HG02623 (cell line): ENCODE results near the gene AGMO.

Experiments
- ATAC-seq: cut with Tn5 transposase; IDR thresholded peaks from one replicate; pipeline ENCODE4 v1.9.1; 2021; ENCODE audit warnings: moderate library complexity; ENCODE audit not compliant: unreplicated experiment

Gene AGMO

DNA sequence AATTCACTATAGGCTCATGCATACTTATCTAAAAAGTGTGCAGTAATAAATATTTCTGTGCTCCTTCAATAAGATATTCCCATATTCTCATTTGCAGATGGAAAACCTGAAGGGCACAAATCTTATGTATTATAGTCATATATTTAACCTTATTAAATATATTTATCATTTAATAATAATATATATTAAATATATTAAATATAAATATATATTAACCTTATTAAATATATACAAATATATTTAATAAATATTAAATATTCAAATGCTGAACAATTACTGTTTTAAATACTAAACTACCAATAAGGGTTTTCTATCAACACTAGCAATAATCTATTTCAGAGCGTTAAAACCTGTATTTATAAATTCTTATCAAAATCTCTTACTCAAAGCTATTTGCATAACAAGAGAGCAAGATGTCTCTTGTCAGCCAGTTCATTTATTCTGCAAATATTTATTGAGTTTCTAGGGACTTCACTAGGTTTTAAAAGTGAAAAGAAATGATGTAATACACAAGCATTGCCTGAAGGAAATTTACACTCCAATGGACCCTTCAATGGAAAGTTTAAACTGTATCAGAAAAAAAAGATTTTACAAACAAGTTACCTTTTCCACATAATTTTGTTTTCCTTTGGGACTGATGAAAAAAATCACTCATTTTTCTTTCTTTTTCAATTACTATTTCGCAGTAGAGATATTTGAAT, 159.2 kb downstream of the AGMO start:
- ATAC-seq: no peak

DNA sequence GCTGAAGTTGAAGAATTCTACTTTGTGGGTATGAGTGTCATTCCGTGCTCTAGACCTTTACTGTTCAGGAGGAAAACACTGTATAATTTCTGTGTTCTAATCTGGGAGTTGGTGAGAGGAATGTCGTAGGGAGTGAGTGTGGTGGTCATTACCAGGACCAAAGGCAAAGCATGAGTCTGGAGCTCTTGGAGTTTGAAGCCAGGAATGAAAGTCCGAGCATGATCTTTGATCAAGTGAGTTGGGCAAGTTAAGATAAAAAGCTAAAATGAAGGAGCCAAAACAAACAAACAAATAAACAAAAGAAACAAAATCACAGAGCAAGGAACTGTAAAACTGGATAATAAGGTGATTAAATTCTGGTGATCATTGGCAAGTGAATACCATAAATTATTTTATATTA, 161.4 kb downstream of the AGMO start:
- no peak for ATAC-seq

DNA sequence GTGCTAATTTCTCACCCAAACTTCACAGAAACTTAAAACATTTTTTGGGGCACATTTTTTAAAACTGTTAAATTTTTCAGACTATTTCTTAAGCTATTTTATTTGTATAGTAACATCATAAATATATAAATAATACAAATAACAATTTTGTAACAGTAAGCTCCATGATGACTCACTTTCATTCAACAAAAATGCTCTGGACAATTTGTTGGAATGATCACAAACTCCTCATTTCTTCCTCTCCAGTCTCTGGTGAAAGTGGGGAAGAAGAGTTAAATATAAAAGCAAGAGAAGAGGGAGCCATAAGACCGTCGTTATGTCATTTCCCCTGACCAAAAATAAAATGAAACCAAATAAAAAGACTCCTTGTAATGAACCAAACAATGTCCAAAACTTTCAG, 162.4 kb downstream of the AGMO start:
- no peak for ATAC-seq

DNA sequence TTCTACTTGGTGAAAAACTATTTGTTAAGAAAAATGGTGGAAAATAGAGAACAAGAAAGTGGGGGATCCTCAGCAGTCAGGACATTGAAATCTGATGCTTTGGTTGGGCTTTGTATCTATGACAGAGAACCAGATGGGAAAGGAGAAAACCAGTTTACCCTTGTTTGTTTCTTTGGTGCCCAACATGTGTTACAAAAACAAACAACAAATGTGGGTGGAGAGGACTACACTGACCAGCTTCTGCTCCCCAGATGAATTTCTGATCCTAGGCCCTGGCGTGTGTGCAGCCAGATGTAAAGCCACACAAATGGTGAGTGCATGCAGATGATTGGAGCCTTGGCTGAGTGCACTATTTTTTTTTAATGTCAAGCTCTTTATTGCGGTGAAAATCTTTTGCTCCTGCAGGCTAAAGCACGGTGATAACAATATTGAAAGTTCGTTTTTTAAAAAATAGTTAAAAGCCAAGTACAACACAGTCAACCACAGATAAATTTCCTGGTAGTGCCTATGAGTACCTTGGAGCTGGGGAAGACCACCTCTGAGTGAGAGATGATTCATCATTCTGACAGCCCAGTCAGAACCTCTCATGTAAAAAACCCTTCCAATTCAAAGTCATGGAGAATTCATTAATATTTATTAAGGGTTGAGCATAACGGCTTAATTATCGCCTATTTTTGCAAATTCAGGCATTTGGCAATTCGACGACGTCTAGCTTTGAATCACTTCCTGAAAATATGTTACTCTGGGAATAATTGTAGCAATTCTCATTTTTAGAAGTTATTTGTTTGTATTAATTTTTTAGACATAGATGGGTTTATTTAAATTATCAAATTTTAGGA, 163.7 kb downstream of the AGMO start:
- no peak for ATAC-seq

DNA sequence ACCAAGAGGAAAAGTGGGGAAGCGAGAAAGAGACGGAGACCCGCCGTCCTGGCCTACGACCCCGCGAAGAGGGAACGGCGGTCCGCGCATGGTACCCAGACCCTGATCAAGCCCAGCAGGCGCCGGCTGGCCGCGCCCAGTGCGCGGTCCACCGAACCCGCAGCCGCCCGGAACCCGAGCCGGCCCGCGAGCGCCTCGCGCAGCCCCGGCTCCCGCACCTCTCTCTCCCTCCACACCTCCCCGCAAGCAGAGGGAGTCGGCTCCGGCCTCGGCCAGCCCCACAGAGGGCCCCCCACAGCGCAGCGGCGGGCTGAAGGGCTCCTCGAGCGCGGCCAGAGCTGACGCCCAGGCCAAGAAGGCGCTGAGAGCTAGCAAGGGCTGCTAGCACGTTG, 164.7 kb downstream of the AGMO start:
- no peak for ATAC-seq

DNA sequence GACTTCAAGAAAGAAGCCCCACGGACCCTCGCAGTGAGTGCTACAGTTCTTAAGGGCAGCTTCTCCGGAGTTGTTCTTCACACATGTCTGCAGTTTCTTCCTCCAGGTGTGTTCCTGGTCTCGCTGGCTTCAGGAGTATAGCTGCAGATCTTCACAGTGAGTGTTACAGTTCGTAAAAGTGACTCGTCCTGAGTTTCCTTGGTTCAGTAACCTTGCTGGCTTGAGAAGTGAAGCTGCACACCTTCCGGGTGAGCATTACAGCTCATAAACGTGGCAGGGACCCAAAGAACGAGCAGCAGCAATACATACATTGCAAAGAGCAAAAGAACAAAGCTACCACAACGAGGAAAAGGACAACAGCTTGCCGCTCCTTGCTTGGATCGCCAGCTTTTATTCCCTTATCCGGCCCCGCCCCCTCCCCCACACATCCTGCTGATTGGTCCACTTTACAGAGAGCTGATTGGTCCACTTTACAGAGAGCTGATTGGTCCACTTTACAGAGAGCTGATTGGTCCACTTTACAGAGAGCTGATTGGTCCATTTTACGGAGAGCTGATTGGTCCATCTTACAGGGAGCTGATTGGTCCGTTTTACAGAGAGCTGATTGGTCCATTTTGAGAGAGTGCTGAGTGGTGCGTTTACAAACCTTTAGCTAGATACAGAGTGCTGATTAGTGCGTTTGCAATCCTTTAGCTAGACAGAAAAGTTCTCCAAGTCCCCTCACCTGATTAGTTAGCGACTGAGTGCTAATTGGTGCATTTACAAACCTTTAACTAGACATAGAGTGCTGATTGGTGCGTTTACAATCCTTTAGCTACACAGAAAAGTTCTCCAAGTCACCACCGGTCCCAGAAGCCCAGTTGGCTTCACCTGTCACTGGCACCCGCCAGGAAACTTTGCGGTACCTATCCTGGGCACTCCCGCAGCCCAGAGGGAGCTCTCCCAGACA, 165.3 kb downstream of the AGMO start:
- no peak for ATAC-seq

DNA sequence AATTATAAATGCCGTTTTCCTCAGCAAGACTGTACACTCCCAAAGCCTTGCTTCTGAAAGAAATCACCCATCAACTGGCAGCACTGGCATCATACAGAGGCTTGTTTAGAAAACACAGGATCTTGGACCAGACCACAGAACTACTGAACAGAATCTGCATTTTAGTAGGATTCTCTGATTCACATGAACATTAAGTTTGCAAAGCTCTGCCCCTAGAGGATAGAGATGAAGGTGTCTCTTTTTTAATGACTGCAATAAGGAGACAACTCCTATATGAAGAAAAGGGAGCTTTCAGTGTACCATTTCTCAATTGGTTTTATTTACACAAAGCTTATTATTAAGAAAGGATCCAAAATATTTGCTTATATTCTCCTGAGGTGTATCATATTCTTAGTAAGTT, 172.7 kb downstream of the AGMO start:
- ATAC-seq: no peak

DNA sequence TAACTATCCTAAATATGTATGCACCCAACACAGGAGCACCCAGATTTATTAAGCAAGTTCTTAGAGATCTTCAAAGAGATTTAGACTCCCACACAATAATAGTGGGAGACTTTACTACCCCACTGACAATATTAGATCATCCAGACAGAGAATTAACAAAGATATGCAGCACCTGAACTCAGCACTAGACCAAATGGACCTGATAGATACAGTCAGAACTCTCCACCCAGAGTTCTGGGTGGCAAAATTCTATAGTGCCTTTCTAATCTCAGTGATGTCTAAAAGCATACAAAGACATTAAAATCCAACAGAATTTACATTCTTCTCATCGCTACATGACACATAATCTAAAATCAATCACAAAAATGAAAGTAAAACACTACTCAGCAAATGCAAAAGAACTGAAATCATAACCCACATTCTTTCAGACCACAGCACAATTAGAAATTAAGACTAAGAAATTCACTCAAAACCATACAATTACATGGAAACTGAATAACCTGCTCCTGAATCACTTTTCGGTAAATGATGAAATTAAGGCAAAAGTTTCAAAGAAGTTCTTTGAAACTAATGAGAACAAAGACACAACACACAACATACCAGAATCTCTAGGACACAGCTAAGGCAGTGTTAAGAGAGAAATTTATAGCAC, 183.2 kb downstream of the AGMO start:
- ATAC-seq: no peak

DNA sequence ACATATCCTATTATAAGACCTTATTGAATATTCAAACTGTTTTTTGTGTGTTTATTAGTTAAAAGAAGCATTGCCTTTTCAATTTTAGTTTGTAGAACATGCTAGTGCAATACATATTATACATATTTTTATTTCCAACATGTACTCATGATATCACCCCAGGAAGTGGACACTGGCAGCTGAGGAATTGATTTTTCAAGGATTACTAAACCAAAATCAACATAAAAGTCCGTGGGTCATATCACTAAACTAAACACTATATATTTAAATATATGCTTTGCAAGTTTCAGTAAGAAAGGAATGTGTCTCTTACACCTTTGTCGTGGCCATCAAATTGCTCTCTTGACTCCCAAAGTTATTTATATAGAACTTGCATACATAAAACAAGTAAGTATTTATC, 185.2 kb downstream of the AGMO start:
- ATAC-seq: no peak

DNA sequence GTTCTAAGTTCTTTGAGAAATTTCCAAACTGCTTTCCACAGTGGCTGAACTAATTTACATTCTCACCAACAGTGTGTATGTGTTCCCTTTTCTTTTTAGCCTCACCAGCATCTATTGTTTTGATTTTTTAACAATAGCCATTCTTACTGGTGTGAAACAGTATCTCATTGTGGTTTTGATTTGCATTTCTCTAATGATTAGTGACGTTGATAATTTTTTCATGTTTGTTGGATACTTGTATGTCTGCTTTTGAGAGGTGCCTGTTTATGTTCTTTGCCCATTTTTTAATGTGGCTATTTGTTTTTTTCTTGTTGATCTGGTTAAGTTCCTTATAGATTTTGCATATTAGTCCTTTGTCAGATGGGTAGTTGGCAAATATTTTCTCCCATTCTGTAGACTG, 191.4 kb downstream of the AGMO start:
- ATAC-seq: no peak

DNA sequence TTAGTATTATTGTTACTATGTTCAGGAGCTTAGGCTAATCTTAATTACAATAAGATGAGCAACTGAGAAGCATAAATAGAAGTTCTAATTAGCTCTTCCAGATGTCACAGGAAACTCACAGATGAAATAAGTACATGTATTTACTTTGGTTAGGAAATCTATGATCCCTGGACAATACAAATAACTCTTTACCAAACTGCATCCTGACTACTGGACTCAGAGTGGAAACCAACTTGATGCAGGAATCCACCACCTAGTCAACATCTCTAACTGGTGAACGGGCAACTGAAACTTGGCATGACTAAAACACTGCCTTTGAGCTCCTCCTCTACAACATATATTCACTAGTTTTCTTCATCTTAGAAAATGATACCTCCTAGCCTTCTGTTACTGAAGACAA, 193.2 kb downstream of the AGMO start:
- no peak for ATAC-seq

DNA sequence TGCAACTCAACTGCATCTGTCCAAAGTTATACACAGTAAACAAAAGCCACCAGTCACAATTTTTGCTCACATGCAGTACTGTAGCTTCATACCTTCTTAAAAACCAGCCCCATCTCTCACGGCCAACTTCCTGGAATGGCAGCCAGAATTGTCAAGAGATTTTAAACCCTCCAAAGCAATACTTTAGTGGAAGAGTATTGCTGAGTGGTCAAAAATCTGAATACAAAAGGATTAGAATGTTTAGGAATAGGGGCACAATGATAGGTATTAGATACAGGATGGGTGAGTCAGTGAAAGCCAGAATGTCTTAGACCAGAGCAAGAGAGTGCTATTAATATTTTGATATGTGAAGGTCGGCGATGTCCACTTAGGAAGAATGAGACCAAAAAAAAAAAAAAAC, 193.9 kb downstream of the AGMO start:
- no peak for ATAC-seq

DNA sequence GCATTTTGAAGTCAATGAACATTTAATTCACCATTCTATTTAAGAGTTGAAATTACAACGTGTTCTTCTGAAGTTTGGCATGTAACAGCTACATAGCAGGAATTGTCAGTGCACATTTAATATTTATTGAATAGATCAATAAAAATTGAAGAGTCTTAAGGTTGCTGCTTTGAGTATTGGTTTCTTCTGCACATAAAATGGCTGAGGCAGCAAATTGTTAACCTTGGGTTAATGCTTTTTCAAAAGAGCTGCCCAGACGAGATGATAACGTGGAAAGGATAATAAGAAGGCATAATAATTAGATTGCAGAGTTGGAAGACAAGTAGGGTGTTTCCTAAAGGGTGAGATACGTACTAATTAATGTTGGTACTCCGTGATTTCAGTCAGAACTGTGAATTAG, 203.7 kb downstream of the AGMO start:
- no peak for ATAC-seq

DNA sequence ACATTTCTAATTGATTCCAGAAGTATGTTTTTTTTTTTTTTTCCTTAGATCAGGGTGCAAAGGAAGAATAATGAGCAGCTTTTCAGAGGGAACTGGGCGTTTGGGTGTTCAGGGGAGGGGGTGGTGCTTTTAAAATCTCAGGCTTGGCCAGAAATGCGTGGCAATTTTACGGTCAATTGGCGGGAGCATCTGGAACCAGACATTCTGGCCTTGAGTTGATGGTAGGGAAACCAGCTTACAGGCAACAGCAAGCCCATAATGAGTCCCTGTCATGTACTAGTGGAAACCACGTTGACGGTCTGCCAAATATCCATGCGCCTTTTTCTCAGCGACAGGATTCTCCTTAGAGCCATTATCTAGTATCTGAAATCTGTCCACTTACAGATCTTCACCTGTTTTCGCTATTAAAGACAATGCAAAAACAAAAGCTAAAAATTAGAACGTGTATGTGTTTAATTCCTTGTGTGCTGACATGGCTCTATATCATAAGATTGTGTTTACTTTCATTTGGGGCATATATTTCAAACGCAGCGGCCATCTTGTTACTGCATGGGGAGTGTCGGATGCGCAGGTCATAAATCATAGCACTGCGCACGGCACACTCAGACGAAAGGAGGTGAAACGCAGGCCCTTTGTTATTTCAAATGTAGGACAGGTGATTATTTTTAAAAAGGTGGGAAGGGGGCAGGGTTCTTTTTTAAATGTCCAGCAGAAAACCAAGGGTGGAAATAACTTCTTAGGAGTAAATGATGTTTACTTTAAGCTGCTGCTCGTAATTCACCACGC, 209.2 kb downstream of the AGMO start:
- ATAC-seq: no peak

DNA sequence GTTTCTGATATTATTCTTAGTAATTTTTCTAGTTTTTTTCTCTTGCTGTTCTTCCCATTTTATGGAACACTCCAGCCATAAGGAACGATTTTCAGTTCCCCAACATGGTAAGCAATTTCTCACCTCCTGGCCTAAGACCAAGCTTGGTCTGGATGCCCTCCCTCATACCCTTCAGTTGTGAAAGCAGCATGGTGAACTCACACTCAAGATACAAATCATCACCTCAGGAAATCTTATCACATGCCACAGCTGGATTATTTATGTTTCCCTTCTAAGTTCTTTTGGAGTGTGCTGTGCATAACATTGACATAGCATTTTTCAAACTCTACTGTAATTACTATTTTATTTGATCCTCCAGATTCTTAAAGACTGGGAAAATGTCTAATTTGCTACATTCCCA, 216.6 kb downstream of the AGMO start:
- ATAC-seq: no peak

DNA sequence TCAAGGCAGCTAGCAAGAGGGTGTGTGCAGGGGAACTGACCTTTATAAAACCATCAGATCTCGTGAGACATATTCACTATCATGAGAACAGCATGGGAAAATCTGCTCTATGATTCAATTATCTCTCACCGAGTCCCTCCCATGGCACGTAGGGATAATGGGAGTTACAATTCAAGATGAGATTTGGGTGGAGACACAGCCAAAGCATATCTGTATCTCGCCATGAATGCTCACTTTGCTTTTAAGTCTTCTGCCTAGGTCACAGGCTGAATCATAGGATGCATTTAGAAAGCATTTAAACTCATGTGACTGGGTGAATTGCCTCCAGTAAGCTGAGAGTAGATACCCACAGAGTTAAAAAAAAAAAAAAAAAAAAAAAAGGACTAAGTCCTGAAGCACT, 220.0 kb downstream of the AGMO start:
- no peak for ATAC-seq

DNA sequence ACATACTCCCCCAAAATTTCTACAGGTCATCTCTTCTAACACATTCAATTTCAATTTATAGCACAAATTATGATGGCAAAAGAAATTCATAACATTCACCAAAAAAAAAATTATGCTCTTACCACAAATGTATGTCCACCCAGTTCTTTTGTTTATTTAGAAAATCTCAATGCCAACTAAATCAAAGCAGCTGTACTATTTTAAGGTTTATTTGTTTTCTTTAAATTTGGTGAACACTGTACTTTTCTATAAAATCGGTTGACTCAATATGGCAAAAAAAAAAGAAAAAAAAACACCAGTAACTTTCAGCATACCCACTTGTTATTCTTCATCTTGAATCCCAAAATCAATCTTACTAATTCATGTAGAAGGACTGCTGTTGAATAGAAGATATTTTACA, 225.7 kb downstream of the AGMO start:
- no peak for ATAC-seq

DNA sequence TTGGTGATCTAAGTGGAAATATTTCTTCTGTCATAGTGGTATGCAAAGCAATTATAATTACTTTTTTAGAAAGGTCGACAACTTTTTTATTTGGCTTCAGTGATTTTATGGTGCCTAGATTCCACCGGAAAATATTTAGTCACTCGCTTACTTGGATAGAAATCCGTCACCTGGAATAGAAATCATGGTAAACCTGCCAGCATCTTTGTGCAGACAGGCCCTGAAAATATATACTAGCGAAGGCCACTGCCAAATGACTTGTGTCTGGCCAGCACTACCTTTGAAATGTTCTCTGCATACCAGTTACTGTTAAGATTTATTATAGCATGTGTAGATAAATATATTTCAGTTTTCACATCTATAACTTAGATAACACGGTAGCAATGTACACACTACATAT, 226.4 kb downstream of the AGMO start:
- no peak for ATAC-seq

DNA sequence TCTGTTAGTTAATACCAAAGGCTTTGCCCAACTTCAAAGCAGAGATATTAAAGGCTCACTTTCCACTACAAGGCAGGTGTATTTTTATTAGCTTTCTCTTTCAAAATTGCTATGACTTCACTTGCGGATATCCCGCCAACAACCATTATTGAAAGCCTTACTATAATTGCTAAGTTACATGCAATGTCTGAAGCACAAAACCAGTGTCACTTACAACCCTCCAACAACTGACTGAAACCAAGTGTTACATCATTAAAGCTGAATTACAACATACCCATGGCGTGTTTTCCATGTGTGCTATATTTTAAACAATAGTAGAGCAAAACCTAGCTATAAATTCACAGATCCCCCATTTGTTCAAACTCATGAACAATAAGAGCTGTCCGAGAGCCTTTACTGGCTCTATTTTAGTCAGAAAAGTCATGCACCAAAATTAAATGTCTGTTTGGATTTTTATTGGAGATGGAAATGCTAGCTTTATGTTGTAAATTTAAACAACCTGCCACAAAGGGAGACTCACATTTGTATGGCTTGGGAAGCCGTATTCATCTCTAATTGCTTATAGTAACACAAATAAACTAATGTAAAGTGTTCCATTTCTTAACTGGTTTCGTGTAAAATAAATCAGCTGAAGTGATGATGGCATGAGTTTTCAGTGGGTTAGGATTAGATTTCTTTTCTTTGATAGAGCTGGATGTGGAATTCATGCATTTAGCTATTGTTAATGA, 227.1 kb downstream of the AGMO start:
- no peak for ATAC-seq

DNA sequence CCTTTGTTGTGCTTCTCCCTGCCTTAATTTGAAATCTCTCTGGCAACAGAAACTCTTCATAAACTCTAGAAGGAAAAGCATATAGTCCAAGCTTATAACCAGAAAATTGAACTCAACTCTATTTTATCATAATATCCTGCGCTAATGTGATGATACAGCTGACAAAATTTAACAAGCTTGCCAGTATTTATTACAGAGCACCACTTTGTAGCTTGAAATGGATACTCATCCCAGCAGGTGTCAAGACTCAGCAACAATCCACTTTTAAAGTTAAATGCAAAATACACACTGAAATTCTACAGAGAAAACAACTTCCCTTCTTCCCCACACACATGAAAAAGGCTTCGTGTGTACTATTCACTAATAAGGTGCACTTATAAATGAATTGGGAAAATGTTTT, 228.9 kb downstream of the AGMO start:
- no peak for ATAC-seq
